NCI-H748 (cell line): ENCODE results near the gene WDR90.

Experiments used
- DNase-seq: peaks from one replicate; lab custom pipeline; 2025; ENCODE audit not compliant: unreplicated experiment; lab: John Stamatoyannopoulos, UW

The WDR90 gene

GRCh38 chr16:674214-674881, 25.2 kb downstream of the WDR90 start:
- DNase-seq, result no peak

- DNase-seq, result peak; percentile 20
Observed at GRCh38 chr16:674968-675883, 26.1 kb downstream of the WDR90 start, which contains the start of gene RHBDL1. Gene RHBDL1, plus strand, starts transcription at chr16:675671. Its CDS starts 120 bp downstream, at chr16:675791.

GRCh38 chr16:675884-676564, 26.9 kb downstream of the WDR90 start:
- DNase-seq, result no peak

- no peak for DNase-seq
Observed at GRCh38 chr16:676565-676902, 27.4 kb downstream of the WDR90 start.

- peak; percentile 86 for DNase-seq
Observed at GRCh38 chr16:676913-677312, 27.7 kb downstream of the WDR90 start.

- peak; percentile 79 for DNase-seq
Observed at GRCh38 chr16:677316-678190, 28.4 kb downstream of the WDR90 start.

- no peak for DNase-seq
Observed at GRCh38 chr16:678209-678857, 29.2 kb downstream of the WDR90 start.

GRCh38 chr16:678858-679813, 30.0 kb downstream of the WDR90 start:
- peak; percentile 80 for DNase-seq

GRCh38 chr16:679814-680624, 30.9 kb downstream of the WDR90 start, which contains the start of gene STUB1:
Gene STUB1, plus strand, starts transcription at chr16:680410. Its CDS starts 116 bp downstream, at chr16:680526.
- peak; percentile 86 for DNase-seq

GRCh38 chr16:680625-680945, 31.4 kb downstream of the WDR90 start:
- no peak for DNase-seq

- DNase-seq, result no peak
Observed at GRCh38 chr16:680967-681745, 32.0 kb downstream of the WDR90 start.

GRCh38 chr16:681746-682427, 32.7 kb downstream of the WDR90 start:
- DNase-seq, result peak; percentile 6

- DNase-seq, result no peak
Observed at GRCh38 chr16:682493-683395, 33.6 kb downstream of the WDR90 start.

GRCh38 chr16:683396-684070, 34.4 kb downstream of the WDR90 start:
- no peak for DNase-seq

- peak; percentile 95 for DNase-seq
Observed at GRCh38 chr16:684071-684794, 35.1 kb downstream of the WDR90 start, which contains the start of gene JMJD8. Gene JMJD8, minus strand, starts transcription at chr16:684334. Its CDS starts 15 bp downstream, at chr16:684319.
